Measurements from ENCODE around the gene SRGAP3.
A peak's percentile ranks its signal among the peaks of the same experiment; 100 is the strongest.

Gene SRGAP3

DNA sequence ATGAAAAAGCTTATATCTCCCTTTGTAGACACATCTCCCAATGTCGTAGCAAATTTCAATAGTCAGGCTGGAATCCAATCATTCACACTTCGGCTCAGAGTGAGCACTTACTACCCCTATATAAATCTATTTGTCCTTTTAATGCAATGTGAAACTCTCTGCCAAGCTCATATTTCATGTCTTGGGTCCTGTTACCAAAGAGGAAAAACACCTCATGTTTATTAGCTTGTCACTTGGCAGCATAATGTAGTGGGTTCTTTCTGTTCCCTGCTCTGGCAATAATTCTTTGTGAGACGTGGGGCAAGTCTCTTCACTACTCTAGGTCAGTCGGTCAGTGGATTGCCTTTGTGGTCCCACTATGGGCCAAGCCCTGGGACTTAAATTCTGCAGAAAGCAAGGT, 107.1 kb downstream of the SRGAP3 start:
- no peak for DNase-seq (ENCODE audit: low spot score)

DNA sequence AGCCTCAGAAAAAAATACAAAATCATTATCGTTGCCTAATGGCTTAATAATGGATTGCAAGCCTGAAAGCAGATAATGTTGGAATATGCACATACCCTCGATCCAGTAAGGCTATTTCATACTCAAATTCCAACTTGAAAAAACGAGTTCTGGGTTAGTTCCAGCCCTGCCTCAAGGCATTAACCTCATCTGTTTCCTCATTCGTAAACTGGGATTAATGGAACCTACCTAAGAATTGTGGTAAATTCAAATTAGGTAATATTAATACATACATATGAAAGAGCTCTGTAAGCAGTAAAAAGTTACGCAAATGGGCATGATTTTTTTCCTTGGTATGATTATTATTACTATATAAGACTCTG, 107.5 kb downstream of the SRGAP3 start:
- no peak for DNase-seq (ENCODE audit: low spot score)

DNA sequence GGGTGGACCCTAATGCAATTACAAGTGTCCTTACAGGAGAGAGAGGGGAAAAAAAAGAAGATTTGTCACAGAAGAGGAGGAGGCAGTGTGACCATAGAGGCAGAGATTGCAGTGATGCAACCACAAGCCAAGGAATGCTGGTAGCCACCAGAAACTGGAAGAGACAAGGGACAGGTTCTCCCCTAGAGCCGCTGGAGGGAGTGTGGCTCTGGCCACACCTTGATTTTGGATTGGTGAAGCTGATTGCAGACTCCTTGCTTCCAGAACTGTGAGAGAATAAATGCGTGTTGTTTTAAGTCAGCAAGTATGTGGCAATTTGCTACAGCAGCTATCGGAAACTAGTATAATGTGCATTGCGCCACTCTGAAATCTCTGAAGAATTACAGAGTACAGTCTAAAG, 110.1 kb downstream of the SRGAP3 start:
- no peak for DNase-seq (ENCODE audit: low spot score)

DNA sequence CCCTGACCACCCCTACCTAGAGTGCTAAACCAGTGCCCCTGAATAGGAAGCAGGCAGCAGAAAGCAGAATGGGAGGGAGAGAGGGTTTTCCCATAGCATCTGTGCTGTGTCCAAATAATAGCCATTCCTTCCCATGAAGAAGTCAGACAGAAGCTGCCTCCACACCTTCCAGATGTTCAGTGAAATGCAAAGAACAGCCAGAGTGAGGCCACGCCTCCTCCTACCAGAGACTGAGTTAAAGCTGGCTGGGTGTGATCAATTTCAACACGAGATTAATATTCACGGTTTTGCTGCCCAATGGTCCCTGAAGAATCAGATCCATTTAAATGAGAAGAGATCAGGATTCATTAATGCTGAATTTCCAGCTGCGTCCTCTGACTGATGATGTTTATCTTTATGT, 111.8 kb downstream of the SRGAP3 start:
- DNase-seq (ENCODE audit: low spot score): no peak

DNA sequence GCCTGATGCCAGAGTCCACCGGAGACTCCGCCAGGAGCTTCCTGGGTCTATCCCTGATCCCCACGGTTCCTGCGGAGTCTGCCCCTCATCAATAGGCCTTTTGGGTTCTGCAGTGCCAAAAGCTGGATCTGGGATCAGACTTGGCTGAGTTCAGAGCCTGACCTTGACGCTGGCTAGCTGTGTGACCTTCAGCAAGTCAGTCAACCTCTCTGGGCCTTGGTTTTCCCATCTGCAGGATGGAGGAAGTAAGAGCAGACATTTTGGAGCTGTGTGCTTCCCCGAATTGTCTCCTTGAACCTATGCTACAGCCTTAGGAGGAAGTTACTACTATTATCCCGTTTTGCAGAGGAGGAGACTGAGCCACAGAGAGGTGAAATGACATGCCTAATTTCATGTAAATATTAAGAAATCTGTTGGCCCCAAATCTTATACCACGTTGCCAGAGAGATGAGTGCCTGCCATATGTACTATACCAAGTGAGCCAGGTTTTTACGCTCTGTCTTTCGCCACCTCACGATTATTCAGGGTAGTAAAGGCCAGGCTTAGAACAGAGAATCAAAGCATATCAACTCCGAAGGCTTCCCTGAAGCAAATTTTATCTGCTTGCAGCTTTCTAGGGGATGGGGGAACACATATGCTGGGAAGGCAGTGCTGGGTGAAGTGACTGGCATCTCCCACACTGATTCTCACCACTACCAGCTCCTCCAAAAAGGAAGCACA, 112.5 kb downstream of the SRGAP3 start:
- DNase-seq (ENCODE audit: low spot score): no peak

DNA sequence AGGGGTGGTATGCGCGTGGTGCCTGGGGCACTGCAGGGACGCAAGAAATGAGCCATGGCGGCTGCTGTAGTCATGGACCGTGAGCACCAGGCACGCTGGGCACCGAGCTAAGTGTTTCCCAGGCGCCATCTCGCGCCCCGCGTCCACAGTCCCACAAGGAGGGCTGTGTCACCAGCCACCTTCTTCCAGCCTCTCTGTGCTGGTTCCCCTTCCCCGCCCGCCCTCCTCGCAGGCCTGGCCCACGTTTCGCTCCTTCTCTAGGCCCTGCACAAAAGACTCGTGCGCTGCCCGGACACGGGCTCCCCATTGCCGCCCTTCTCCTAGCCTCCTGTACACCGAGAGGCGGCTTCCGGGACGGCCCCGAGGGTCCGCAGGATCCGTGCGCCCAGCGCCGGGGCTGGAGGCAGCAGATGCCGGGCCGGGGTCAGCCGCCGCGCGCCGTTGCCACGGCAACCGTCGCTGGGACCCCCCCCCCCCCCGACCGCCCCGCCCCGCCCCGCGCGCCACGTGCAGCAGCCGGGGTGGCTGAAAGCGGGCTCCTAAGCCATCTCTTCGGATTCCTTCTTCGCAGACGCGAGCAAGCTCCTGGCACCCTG, 113.4 kb downstream of the SRGAP3 start:
- peak; percentile 92 for DNase-seq (ENCODE audit: low spot score)

DNA sequence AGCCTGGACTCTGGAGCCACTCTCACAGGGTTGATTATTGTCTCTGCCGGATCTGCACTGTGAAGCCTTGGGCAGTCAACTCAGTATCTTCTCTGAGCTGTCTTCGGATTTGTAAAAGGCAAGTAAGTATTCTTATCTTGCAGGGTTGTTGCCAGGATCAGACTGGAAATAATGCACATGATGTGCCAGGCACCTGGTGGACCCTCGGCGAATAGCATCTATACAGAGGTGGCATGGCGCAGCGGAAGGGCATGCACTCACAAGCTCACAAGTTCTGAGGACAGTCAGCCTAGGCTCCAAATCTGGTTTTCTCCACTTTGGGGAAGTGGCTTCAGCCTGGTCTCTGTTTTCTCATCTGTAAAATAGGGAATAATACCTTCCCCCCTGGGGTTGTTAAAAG, 113.9 kb downstream of the SRGAP3 start:
- DNase-seq (ENCODE audit: low spot score): no peak

DNA sequence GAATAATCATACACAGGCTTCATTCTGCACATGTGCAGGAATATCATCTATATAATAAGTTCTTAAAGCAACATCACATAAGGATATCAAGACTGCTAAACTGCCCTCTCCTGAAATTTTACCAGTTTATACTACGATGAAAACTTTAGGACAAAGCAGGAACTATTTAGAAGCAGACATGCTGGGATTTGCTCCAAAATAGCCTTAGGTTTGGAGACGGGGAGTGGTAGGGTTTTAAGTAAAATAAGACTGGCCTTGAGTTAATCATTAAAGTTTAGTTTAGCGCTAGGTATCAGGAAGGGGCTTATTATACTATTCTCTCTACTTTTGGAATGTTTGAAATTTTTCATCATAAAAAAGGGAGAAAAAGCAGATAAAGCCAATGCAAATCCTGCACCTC, 115.8 kb downstream of the SRGAP3 start:
- DNase-seq (ENCODE audit: low spot score): no peak

DNA sequence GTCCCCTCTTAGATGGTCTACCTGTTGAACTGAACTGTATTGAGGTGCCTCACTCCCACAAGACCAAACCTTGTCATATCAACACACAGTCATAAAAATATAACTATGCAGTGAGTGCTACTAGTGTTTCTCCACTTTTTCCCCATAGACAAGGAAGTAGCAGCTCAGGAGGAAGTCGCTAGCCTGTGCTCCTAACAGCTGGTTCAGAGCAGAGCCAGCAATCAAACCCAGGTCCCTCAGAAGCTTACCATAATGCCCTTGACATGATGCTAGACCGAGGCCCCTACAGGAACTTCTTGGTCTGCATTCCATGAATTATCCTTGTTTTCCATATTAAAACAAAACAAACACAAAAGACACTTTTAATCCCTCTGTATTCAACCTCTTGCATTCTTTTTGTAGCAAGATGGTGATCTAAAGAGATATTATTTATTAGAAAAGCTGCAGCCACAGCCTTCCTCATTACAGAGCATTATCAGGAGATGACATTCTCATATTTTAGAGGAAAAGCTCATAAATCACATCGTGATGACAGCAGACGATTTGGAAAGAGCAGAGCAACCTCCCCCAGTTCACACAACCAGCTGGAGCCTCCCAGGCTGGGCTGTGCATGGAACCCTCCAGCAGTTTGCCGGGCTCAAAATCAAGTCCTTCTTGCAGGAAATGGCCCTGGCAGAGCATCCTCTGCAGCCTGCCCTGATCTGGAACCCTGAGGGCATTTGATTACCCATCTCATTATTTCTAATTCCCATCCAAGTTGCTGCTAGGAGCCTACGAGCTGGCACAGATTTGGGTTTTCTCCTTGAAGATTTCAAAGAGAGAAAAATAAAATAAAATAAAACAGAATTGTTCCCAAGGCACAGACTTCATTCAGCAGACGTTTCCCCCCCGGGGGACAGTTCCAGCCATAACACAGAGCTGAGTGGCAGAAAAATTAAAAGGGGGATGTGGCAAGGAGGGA, 118.8 kb downstream of the SRGAP3 start:
- no peak for DNase-seq (ENCODE audit: low spot score)

DNA sequence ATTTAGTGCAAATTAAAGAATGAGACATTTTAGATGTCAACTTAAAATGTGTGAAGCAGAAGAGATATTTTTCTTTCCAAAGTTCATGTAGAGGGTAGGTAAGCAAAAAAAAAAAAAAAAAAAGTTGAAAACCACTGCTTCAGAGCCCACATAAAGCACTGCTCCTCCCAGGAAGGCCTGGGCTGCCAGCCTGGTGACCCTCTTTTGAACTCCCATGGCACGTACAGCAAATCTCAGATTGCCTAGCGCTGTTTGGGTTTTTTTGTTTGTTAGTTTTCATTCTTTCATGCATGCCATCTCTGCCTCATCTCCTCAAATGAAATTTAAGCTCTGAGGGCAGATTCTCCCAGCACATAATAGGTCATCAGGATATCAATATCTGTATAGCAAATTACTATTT, 120.1 kb downstream of the SRGAP3 start:
- DNase-seq (ENCODE audit: low spot score): no peak

DNA sequence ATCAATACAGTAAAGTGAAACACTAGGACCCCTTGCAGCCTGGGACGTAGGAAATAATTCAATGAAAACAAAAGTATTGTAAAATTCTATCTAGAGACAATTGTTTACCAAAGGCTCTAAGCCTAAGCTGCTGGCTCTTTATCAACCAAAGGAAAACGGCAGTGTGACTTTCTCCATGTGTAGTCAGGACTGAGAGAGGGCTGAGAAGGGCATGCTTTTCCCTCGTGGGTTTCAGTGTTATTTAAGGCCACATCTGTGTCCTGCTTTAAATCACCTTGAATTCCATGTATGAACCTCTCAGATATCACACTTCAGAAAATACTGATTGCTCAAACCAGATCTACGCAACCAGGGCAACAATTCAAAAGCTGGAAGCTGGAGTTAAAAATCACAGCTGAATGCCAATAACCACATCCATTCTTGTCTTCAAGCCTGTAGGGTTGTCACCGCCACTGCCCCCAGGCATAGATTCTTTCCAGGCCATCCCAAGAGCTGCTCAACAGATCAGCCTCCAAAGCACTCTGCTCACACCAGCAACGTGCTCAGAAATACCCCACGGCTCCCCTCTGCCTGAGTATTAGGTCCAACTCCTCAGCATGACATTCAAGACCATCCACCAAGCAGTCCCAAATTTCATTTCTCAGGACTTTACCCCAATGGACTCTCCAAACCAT, 124.0 kb downstream of the SRGAP3 start:
- DNase-seq (ENCODE audit: low spot score): no peak

DNA sequence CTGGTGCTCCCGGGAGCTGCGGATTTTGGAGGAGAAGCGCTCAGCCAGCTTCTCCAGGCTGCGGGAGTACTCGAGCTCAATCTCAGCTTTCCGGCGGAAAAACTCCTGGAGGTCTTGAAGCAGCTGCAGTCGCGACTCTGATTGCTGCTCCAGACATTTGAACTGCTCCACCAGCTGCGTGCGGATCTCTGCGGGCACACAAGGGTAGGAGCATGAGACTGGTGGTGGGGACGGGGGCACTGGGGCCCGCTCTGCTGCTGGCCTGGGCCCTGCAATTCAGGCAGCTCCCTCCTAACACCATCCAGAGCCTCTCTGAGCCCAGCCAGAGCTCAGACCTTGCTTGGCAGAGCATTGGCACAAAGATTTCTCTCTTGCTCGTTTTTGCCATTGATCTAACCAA, 124.7 kb downstream of the SRGAP3 start:
- no peak for DNase-seq (ENCODE audit: low spot score)

DNA sequence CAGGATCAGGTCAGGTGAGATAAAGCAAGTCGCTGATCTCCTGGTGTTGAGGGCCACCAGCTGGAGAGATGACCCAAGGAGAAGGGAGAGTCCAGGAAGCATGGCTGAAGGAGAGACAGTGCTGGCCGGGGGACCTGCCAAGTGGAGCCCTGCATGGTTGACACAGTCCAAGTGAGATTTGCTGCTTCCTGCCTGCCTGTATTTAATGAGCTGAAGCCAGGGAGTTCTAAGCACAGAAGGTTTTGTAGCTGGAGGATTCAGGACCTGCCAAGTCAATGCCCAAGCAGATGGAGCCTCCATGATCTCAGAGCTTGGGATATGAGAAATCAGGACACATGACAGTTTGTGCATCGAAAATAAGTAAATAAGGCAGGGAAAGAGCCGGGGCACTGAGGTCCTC, 125.6 kb downstream of the SRGAP3 start:
- no peak for DNase-seq (ENCODE audit: low spot score)

DNA sequence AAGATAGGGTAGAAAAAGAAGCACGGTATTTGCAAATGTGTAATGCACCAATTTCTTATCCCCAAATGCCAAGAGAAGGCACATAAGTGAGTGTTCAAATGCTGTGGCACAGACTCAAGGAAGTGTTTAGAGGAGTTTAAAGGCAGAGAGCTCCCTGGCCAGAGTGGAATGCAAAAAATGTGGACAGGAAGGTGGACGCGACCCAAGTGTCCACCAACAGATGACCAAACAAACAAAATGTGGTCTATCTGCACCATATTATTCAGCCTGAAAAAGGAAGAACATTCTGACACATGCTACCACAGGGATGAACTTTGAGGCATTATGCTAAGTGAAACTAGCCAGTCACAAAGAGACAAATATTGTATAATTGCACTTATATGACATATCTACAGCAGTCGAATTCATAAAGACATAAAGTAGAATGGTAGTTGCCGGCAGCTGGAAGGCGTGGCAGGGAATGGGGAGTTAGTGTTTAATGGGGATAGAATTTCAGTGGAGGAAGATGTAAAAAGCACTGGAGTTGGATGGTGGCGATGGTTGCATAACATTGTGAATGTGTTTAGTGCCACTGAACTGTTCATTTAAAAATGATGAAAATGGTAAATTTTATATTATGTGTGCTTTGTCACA, 126.6 kb downstream of the SRGAP3 start:
- no peak for DNase-seq (ENCODE audit: low spot score)

DNA sequence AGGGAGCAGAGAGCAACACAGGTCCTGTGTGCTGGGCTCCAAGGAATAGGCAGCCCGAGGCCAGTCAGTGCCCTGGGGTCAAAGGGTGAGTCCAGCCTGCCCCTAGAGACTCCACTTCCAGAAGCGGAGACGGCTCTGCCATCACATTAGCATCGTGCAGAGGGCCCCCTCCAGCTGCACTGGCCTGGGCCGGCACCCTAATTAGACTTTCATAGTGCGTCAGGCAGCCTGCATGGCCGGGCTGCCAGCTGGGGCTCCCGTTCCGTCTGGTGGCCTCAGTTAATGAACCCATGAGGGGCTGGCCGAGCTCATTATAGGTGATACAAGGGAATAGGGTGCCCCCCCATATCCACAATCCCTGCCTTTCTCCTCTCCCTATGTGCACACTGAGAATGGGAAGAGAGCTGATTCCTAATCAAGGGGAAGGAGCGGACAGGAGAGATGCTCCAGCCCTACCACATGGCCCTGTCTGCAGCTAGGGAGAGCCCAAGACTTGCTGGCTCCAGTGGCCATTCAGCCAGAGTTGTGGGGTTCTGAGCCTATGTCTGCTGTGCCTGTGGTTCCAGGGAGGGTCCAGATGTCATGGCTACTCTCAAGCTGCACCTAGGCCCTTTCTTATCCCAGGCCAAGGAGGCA, 128.0 kb downstream of the SRGAP3 start:
- DNase-seq (ENCODE audit: low spot score): no peak

DNA sequence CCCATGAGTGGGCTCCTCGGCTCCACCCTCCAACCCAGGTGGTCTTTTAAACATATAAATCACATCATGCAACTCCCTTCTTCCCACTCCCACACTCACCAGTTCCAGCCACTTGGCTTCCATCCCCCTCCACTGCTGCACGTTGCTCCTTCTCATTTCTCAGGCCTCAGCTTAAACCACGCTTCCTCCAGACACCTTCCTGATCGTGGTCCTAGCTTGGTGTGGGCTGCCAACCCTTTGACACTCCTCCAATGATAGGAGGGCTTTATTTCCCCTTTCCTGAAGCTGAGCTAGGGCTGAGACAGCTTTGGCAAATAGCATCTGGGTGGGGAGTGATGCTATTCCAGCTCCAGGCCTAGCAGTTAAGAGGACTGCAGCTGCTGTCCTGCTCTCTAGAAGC, 130.1 kb downstream of the SRGAP3 start:
- DNase-seq (ENCODE audit: low spot score): no peak

DNA sequence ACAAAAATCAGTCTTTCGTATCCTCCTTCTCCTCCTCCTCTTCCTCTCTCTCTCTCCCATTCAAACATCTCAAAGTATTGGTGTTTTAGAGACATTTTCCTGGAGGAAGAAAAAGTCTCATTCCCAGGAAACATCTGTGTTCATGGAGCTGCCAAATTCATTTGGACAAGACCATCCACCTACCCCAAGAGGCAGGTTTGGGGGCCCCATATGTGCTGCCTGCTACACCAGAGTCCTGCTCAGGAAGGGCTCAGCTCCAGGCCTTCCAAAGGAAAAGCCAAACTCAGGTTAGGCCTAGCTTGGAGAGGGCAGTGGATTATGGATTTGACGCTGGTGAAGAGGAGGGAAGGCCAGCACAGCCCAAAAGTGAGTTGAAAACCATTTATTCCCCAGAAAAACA, 131.2 kb downstream of the SRGAP3 start:
- DNase-seq (ENCODE audit: low spot score): no peak

DNA sequence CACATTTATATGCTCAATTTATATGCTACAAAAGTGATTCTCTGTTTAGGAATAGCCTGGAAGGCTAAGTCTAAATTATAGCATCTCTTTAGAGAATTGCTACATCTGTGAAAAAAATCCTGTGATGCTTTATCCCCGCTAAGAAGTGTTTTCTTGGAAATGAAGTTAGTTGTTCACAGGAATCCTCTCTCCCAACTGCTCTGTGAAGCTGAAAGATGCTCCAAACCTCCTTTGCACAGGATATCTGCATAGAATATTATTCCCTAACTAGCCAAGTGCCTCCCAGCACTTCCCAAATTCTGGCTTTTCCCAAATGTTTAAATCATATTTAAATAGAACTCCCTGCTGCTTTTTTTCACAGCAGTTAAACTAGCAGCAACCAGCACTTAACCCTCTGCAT, 132.2 kb downstream of the SRGAP3 start:
- no peak for DNase-seq (ENCODE audit: low spot score)

DNA sequence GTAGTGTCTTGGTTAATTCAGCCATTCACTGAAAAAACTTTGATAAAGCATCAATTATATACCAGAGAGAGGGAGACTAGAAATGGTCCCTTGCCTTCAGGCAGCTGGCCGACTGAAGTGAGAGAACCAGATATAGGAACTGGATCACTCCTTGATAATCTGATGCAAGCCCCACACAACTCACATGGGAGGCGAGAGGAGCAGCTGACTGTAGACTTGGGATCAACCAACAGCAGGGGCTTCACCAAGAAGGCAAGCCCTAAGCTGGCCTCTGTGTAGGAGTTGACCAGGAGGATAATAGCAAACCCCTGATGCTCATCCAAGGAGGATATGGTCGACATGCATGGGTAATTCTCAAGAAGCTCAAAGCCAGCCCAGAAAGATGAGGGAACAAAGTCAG, 133.1 kb downstream of the SRGAP3 start:
- DNase-seq (ENCODE audit: low spot score): no peak

DNA sequence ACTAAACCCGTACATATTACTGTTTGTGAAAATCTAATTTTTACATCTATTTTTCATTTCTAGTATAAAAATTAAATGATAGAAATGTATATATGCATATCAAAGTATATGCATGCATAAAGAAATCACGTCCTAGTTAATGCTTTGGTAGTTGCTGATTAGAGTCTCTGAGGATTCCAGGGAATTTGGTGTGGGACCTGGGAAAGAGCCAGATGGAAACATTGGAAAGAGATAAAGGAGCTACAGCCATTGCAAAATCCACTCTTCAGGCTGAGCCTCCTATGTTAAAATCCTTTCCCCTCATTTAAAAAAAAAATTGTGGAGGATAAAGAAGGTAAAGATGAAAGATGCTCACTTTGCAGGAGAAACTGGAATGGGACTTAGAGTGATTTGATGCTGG, 134.1 kb downstream of the SRGAP3 start:
- no peak for DNase-seq (ENCODE audit: low spot score)

DNA sequence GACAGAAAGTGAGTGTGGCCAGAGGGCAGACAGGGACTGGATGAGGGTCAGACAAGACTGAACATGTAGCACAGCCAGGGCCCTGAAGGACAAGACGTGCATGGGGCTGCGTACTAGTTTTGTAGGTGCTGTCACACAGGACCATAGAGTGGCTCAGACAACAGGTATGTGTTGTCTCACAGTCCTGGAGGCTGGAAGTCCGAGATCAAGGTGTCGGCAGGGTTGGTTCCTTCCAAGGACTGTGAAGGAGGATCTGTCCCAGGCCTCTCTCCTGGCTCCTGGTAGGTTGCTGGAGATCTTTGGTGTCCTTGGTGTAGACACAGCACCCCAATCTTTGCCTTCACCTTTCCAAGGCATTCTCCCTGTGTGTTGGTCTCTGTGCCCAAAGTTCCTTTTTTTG, 136.4 kb downstream of the SRGAP3 start:
- no peak for DNase-seq (ENCODE audit: low spot score)

DNA sequence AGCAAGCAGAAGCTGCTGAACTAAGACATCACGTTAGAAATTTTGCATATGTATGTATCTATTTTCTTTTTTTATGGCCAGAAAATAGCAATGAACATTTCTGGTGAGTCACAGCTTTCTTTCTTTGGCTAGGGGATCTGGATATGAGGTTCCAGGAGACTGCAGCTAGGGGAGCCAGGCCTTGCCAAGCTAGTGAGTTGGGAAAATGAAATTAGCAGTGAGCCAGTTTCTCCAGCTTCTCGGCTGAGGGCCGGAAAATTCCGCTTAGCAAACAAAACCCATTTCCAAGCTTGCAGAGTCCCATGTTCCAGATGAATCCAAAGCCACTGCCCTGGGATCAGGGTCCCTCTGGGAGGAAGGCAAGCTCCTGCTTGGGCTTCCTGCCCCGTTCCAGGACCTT, 137.6 kb downstream of the SRGAP3 start:
- DNase-seq (ENCODE audit: low spot score): no peak

All from ecto neural progenitor cell (in vitro differentiated cells).